Astrocyte (in vitro differentiated cells and primary cell): ENCODE measurements around the gene DLX1.

Experiments used
- CTCF ChIP-seq: IDR thresholded peaks from 2 replicates; pipeline ENCODE4 v1.5.1; 2011; ENCODE audit warnings: low read depth, mild to moderate bottlenecking, inconsistent platforms, low read length, moderate library complexity; ENCODE audit not compliant: insufficient read depth
- EZH2 ChIP-seq: IDR thresholded peaks from 2 replicates; pipeline ENCODE4 v1.6.1; 2012; ENCODE audit warnings: mild to moderate bottlenecking, low read length, inconsistent platforms; ENCODE audit not compliant: insufficient read depth

- TF ChIP-seq CTCF (no peak), EZH2 (no peak)
Observed at GRCh38 chr2:172049567-172050120, 35.7 kb upstream of the DLX1 start.
